ENCODE data around the gene PPM1L. TPM values are rescaled to one million over a fixed set of nuclear protein-coding genes. Genes with fewer than 3 reads are reported as not detected.

Gene PPM1L
- polyA plus RNA-seq, 3 donors = 5.5 to 9.9 (median 7.8) TPM

- Mint-ChIP-seq H3K27me3 (ENCODE audit: low read depth in 3 of 3) (peaks cover 0 to 4% (median 3%) of the 10 kb centered on the region in 3 donors), H3K4me3 (no peak overlapping the region), H3K27ac (no peak overlapping the region), H3K9me3 (peaks cover 0 to 5% (median 0%) of the 10 kb centered on the region in 7 donors), H3K36me3 (no peaks in the 10 kb centered on the region), H3K4me1 (no peaks in the 10 kb centered on the region)
- intact Hi-C loops (cut with micrococcal nuclease) = no loop called here
- Histone ChIP-seq H2AFZ (ENCODE audit: insufficient read depth, low read depth, low read length, poor library complexity, severe bottlenecking) (no peak overlapping the region), H3K79me2 (ENCODE audit: insufficient read depth, low read length) (no peaks in the 10 kb centered on the region), H3K27me3 (ENCODE audit: control insufficient read depth in 2 of 2, insufficient read depth in 2 of 2, low read length in 2 of 2) (no peaks in the 10 kb centered on the region), H4K20me1 (ENCODE audit: insufficient read depth, low read length) (no peaks in the 10 kb centered on the region), H3K9ac (ENCODE audit: insufficient read depth, low read length, poor library complexity, severe bottlenecking) (no peak overlapping the region), H3K4me3 (replicated peaks in 1 of 3; ENCODE audit: low read depth in 2 of 3, low read length in 3 of 3) (no peak overlapping the region), H3K27ac (ENCODE audit: low read depth in 1 of 2, low read length in 2 of 2) (no peak overlapping the region), H3K36me3 (replicated peaks in 1 of 2; ENCODE audit: control insufficient read depth in 1 of 2, insufficient read depth in 2 of 2, low read length in 2 of 2) (no peaks in the 10 kb centered on the region), H3K4me2 (replicated peaks; ENCODE audit: extremely low read depth, low read length, poor library complexity, severe bottlenecking) (no peak overlapping the region), H3K9me3 (replicated peaks in 1 of 2; ENCODE audit: control insufficient read depth in 1 of 2, insufficient read depth in 1 of 2, low read length in 2 of 2) (no peaks in the 10 kb centered on the region), H3K4me1 (ENCODE audit: control insufficient read depth in 1 of 2, insufficient read depth in 2 of 2, low read length in 2 of 2) (no peaks in the 10 kb centered on the region)
- DNase-seq = no peak
- no peak for TF ChIP-seq CTCF (IDR thresholded peaks at IDR 0.05)
- 94% methylated on average over 6 of the region's 11 CpGs for WGBS (ENCODE audit: insufficient coverage)
These were observed 36.3 kb upstream of the PPM1L start for GRCh38 chr3:160719710-160720109.

DNA sequence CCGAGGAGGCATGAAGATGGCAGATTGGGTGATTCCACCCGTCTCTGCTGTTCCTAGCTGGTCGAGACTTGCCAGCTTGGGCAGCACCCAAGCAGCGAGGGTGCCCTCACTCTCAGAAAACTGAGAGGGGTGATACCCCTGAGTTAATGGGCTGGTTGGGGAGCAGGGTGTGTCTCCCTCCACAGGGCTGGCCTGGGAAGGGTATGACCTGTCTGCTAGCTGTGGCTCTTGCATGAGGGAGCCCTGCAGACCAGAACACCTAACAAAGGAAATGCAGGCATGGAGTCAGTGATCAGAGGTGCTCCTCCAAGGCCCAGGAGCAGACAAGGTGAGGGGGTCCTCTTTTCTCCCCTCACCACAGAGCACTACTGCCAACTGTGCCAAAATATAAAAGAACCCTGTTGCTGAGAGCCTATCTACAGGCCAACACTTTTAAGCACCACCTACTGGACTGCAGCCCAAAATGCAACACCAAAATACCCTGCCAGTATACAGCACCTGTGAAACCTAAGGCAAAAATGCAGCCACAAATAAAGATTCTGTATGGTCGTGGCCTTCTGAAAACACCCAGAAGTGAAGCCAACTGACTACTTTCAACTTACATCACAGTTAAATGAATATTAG lies 35.8 kb upstream of the PPM1L start:
- H3K79me2 ChIP-seq (ENCODE audit: insufficient read depth, low read length) = no peaks in the 10 kb centered on the region
- no peak overlapping the region for H3K4me2 ChIP-seq (replicated peaks; ENCODE audit: extremely low read depth, low read length, poor library complexity, severe bottlenecking)
- no peak overlapping the region for H3K9ac ChIP-seq (ENCODE audit: insufficient read depth, low read length, poor library complexity, severe bottlenecking)
- H3K36me3 ChIP-seq (replicated peaks in 1 of 2; ENCODE audit: control insufficient read depth in 1 of 2, insufficient read depth in 2 of 2, low read length in 2 of 2) = no peaks in the 10 kb centered on the region
- no peaks in the 10 kb centered on the region for H3K9me3 ChIP-seq (replicated peaks in 1 of 2; ENCODE audit: control insufficient read depth in 1 of 2, insufficient read depth in 1 of 2, low read length in 2 of 2)
- no peak overlapping the region for H2AFZ ChIP-seq (ENCODE audit: insufficient read depth, low read depth, low read length, poor library complexity, severe bottlenecking)
- Mint-ChIP-seq H3K9me3 (peaks cover 0 to 5% (median 0%) of the 10 kb centered on the region in 7 donors), H3K27me3 (ENCODE audit: low read depth in 3 of 3) (peaks cover 0 to 4% (median 3%) of the 10 kb centered on the region in 3 donors), H3K36me3 (no peaks in the 10 kb centered on the region), H3K4me1 (no peaks in the 10 kb centered on the region), H3K27ac (no peak overlapping the region), H3K4me3 (no peak overlapping the region)
- WGBS (ENCODE audit: insufficient coverage) = 100% methylated on average over 4 of the region's 5 CpGs
- no peak overlapping the region for H3K27ac ChIP-seq (ENCODE audit: low read depth in 1 of 2, low read length in 2 of 2)
- intact Hi-C loops (cut with micrococcal nuclease) = no loop called here
- no peak for TF ChIP-seq CTCF (IDR thresholded peaks at IDR 0.05)
- no peak overlapping the region for H3K4me3 ChIP-seq (replicated peaks in 1 of 3; ENCODE audit: low read depth in 2 of 3, low read length in 3 of 3)
- H3K27me3 ChIP-seq (ENCODE audit: control insufficient read depth in 2 of 2, insufficient read depth in 2 of 2, low read length in 2 of 2) = no peaks in the 10 kb centered on the region
- no peaks in the 10 kb centered on the region for H4K20me1 ChIP-seq (ENCODE audit: insufficient read depth, low read length)
- no peaks in the 10 kb centered on the region for H3K4me1 ChIP-seq (ENCODE audit: control insufficient read depth in 1 of 2, insufficient read depth in 2 of 2, low read length in 2 of 2)
- DNase-seq = no peak
